ENCODE measurements around the gene CMTM5.
"Not testable (repeated sequence)": the region's sequence is repeated elsewhere in the genome, so short reads cannot be mapped to it uniquely, and the experiment has no call there.

CMTM5 gene

DNA sequence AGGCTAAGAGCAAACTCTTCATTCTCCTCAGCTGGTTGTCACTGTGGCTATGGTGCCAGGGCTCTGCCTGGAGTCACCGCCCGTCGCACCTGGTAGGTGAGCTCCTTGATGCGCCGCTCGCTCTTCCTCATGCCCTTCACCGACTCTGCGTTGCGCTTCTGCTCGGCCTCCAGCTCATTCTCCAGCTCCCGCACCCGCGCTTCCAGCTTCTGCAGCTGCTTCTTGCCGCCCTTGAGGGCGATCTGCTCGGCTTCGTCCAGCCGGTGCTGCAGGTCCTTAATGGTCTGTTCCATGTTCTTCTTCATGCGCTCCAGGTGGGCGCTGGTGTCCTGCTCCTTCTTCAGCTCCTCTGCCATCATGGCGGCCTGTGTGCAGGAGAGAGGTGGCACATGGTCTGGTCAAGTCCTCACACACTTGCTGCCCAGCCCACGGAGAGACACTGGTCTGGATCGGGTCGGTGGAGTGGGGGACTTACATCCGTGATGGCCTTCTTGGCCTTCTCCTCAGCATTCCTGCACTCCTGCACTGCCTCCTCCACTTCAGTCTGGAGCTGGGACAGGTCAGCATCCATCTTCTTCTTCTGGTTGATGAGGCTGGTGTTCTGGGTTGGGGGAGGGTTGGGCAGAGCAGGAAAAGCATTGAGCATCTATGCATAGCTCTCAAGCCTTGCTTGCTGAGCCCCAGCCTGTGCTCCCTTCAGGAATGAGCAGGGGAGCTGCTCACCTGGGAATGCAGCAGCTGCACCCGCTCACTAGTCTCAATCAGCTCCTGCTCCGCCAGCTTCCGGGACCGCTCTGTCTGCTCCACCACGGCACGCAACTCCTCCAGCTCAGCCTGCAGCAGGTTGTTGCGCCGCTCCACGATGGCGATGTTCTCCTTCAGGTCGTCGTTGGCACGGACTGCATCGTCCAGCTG lies 38.3 kb downstream of the CMTM5 start:
- no peak for DNase-seq (ENCODE audit: low read depth)

DNA sequence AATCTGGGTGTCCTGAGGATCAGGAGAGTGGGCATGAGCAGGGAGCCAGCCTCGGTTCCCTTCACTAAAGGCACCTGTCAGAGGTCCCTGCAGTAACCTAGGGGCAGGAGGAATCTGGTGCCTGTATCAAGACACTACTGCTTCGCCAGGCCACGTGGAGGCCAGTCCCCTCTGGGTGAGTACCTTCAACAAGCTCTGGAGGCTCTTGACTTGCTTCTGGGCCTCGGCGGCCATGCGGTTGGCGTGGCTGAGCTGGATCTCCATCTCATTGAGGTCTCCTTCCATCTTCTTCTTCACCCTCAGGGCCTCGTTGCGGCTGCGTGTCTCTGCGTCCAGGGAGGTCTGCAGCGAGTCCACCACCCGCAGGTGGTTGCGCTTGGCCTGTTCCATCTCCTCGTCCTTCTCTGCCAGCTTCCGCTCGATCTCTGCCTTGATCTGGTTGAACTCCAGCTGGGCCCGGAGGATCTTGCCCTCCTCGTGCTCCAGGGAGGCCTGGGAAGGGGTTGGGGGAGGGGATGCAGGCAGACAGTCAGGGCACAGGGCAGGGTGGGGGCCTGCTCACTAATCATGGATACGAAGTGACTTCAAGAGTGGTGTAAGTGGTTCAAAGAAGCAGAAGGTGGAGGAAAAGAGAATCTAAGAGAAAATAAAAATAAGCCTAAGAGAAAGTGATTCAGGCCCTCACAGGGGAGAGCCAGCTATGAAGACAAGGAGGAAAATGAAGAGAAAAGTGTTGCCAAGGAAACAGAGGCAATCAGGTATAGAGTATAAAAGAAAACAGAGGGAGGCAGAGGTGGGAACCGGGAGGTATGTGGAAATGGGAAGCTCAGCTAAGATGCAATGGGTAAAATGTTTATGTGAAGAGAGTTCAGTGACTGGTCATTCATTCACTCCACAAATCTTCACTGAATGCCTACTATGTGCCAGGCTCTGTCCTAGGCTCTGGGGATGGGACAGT lies 39.3 kb downstream of the CMTM5 start:
- DNase-seq (ENCODE audit: low read depth): no peak

DNA sequence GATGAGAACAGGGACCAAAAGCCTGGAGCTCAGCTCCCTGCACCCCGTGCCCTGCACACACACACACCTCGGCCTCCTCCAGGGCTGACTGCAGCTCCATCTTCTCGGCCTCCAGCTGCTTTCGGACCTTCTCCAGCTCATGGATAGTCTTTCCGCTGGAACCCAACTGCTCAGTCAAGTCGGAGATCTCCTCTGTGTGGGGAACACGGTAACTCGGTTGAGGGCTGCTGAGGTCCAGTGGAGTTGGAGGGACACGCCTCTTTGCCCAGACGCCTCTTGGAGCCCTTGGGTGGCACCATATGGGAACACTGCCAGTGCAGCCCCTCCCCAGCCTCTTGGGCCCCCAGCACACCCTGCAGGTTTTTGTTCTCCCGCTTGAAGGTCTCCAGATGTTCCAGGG lies 40.0 kb downstream of the CMTM5 start:
- no peak for DNase-seq (ENCODE audit: low read depth)

DNA sequence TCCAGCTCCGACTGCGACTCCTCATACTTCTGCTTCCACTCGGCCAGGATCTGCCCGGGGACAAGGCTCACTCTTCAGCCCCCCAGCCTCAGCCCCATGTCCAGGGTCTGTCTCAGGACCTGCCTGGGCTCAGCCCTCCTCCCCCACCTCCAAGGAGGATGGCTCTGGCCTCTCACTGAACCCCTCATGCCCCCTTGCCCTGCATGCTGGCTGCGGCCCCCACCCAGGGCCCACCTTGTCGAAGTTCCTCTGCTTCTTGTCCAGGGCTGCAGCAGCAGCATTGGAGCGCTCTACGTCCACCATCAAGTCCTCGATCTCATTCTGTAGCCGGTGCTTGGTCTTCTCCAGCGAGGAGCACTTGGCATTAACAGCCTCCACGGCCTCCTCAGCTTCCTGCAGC lies 40.4 kb downstream of the CMTM5 start:
- DNase-seq (ENCODE audit: low read depth): not testable (repeated sequence)

DNA sequence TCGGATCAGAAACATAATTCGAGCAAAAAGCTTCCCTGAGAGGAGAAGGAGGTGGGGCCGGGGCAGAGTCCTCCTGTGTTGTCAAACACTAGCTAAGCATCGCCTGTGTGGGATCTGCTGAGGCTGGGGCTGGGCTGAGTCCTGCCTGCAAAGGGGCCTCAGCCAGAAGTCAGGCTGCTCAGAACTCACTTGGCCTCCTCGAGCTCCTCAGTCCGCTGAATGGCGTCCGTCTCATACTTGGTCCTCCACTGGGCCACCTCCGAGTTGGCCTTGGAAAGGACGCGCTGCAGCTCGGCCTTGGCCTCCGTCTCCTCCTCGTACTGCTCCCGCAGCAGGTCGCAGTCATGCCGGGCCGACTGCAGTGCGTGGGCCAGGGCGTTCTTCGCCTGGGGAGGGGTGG lies 41.2 kb downstream of the CMTM5 start:
- DNase-seq (ENCODE audit: low read depth): no peak

- not testable (repeated sequence) for DNase-seq (ENCODE audit: low read depth)
These were observed 42.8 kb downstream of the CMTM5 start for GRCh38 chr14:23419646-23420045.

GRCh38 chr14:23421594-23421993 lies 44.7 kb downstream of the CMTM5 start:
- DNase-seq (ENCODE audit: low read depth): no peak

GRCh38 chr14:23423657-23424056 lies 46.8 kb downstream of the CMTM5 start:
- DNase-seq (ENCODE audit: low read depth): no peak

- DNase-seq (ENCODE audit: low read depth): no peak
These were observed 48.3 kb downstream of the CMTM5 start for GRCh38 chr14:23425169-23425568.

- not testable (repeated sequence) for DNase-seq (ENCODE audit: low read depth)
These were observed 49.0 kb downstream of the CMTM5 start for GRCh38 chr14:23425798-23426197.

GRCh38 chr14:23428686-23429495 lies 52.0 kb downstream of the CMTM5 start:
- DNase-seq (ENCODE audit: low read depth): no peak
